Measurements from ENCODE around the gene ZBTB18. TPM values are rescaled to one million over a fixed set of nuclear protein-coding genes. Genes with fewer than 3 reads are reported as not detected.

ZBTB18 gene
- polyA plus RNA-seq, 1 of the 3 experiments (the other 2 are of a cell fraction), result 19.3 TPM

- TF ChIP-seq TEAD4 (IDR thresholded peaks at IDR 0.05; ENCODE audit: borderline replicate concordance, insufficient read depth) (no peak), NFIC (IDR thresholded peaks at IDR 0.05; ENCODE audit: borderline replicate concordance) (no peak), RAD21 (IDR thresholded peaks at IDR 0.05; ENCODE audit: low read length) (no peak), RXRA (IDR thresholded peaks at IDR 0.05; ENCODE audit: borderline replicate concordance, low read depth) (no peak), NRF1 (IDR thresholded peaks at IDR 0.05; ENCODE audit: low read depth, low read length) (no peak), FOXJ3 (CRISPR knock-in tag; IDR thresholded peaks at IDR 0.05) (no peak), JUND (IDR thresholded peaks at IDR 0.05) (no peak), RFX5 (IDR thresholded peaks at IDR 0.05; ENCODE audit: low read length) (no peak)
- TF ChIP-seq, protein P1, sequence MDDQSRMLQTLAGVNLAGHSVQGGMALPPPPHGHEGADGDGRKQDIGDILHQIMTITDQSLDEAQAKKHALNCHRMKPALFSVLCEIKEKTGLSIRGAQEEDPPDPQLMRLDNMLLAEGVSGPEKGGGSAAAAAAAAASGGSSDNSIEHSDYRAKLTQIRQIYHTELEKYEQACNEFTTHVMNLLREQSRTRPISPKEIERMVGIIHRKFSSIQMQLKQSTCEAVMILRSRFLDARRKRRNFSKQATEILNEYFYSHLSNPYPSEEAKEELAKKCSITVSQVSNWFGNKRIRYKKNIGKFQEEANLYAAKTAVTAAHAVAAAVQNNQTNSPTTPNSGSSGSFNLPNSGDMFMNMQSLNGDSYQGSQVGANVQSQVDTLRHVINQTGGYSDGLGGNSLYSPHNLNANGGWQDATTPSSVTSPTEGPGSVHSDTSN (IDR thresholded peaks at IDR 0.05), result no peak
These were observed 6.6 kb downstream of the ZBTB18 start (continued) for GRCh38 chr1:244057474-244058385.

- Histone ChIP-seq H3K9ac (no peak overlapping the region), H2AFZ (ENCODE audit: low read depth) (no peak overlapping the region), H3K4me1 (ENCODE audit: control insufficient read depth in 1 of 2, insufficient read depth in 2 of 2, low read depth in 1 of 2, low read length in 1 of 2) (peaks cover 0 to 8% of the 10 kb centered on the region in 2 experiments; a peak in 2 of 4 replicates), H3K79me2 (ENCODE audit: insufficient read depth) (peaks cover 24% of the 10 kb centered on the region), H3K27ac (ENCODE audit: low read depth in 2 of 2, low read length in 1 of 2) (no peak overlapping the region), H4K20me1 (ENCODE audit: insufficient read depth) (no peaks in the 10 kb centered on the region), H3K36me3 (replicated peaks in 1 of 2; ENCODE audit: control insufficient read depth in 1 of 2, insufficient read depth in 2 of 2, low read length in 1 of 2) (peaks cover 18 to 29% of the 10 kb centered on the region in 2 experiments), H3K9me2 (no peaks in the 10 kb centered on the region), H3K9me3 (no peaks in the 10 kb centered on the region), H3K4me3 (ENCODE audit: low read depth in 2 of 2, low read length in 1 of 2) (no peak overlapping the region), H3K27me3 (ENCODE audit: insufficient read depth) (no peaks in the 10 kb centered on the region), H3K4me2 (no peak overlapping the region), H3F3A (replicated peaks; ENCODE audit: insufficient read depth) (peaks cover 39% of the 10 kb centered on the region)
- WGBS (ENCODE audit: low lambda C conversion rate), result 94% methylated on average over 1 of the region's 1 CpG
- TF ChIP-seq CTCF (IDR thresholded peaks at IDR 0.05) (no peak), SIN3A (IDR thresholded peaks at IDR 0.05; ENCODE audit: borderline replicate concordance, low read depth, low read length) (no peak), TCF12 (IDR thresholded peaks at IDR 0.05) (no peak), RFX5 (IDR thresholded peaks at IDR 0.05; ENCODE audit: low read length) (no peak), GATA2 (CRISPR knock-in tag; IDR thresholded peaks at IDR 0.05) (no peak), REST (IDR thresholded peaks at IDR 0.05; ENCODE audit: low read depth, low read length) (no peak), RCOR1 (IDR thresholded peaks at IDR 0.05; ENCODE audit: low read length) (no peak)
- DNase-seq, result no peak
- CTCF ChIA-PET, result no interaction called here
- POLR2A ChIA-PET, result no interaction called here
These were observed 9.0 kb downstream of the ZBTB18 start for GRCh38 chr1:244060117-244060516.

Measured in SK-N-SH (cell line).